ENCODE measurements around the gene TNNT1.

DNA sequence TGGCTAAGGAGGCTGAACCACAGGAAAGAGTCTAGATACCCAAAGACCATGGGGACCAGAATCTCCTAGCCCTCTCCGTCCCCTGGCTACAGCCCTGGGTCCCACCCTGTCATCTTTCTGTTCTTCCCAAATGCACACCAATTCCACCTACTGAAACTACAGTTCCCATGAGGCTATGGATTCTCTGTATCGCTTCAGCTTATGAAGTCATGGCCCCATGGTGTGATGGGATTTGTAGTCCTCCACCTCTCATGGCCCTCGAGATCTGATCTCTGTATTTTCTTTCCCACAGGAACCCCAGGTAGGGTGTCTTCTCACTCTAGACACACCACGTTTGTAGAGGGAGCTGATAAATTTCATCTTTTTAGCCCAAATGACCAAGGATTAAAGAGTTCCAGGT, 48.5 kb upstream of the TNNT1 start:
- TF ChIP-seq, protein P1, sequence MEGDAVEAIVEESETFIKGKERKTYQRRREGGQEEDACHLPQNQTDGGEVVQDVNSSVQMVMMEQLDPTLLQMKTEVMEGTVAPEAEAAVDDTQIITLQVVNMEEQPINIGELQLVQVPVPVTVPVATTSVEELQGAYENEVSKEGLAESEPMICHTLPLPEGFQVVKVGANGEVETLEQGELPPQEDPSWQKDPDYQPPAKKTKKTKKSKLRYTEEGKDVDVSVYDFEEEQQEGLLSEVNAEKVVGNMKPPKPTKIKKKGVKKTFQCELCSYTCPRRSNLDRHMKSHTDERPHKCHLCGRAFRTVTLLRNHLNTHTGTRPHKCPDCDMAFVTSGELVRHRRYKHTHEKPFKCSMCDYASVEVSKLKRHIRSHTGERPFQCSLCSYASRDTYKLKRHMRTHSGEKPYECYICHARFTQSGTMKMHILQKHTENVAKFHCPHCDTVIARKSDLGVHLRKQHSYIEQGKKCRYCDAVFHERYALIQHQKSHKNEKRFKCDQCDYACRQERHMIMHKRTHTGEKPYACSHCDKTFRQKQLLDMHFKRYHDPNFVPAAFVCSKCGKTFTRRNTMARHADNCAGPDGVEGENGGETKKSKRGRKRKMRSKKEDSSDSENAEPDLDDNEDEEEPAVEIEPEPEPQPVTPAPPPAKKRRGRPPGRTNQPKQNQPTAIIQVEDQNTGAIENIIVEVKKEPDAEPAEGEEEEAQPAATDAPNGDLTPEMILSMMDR (IDR thresholded peaks at IDR 0.05; ENCODE audit: low read length) = no peak
- no peak for TF ChIP-seq EZH2phosphoT487 (IDR thresholded peaks at IDR 0.05; ENCODE audit: low read length)
- no peak for TF ChIP-seq EZH2 (optimal IDR thresholded peaks at IDR 0.05; ENCODE audit: low read depth, low read length)
